GM18505 (cell line): ENCODE results near the gene PDIA3.
A peak's percentile ranks its signal among the peaks of the same experiment; 100 is the strongest.

ENCODE experiments used
- ATAC-seq: cut with Tn5 transposase; IDR thresholded peaks from one replicate; pipeline ENCODE4 v1.9.1; 2021; ENCODE audit not compliant: unreplicated experiment
- POLR2A ChIP-seq: IDR thresholded peaks from 4 replicates; pipeline ENCODE4 v1.6.1; 2011; ENCODE audit warnings: borderline replicate concordance; ENCODE audit not compliant: insufficient read depth, insufficient read length; ENCODE audit errors: extremely low read depth

The PDIA3 gene

DNA sequence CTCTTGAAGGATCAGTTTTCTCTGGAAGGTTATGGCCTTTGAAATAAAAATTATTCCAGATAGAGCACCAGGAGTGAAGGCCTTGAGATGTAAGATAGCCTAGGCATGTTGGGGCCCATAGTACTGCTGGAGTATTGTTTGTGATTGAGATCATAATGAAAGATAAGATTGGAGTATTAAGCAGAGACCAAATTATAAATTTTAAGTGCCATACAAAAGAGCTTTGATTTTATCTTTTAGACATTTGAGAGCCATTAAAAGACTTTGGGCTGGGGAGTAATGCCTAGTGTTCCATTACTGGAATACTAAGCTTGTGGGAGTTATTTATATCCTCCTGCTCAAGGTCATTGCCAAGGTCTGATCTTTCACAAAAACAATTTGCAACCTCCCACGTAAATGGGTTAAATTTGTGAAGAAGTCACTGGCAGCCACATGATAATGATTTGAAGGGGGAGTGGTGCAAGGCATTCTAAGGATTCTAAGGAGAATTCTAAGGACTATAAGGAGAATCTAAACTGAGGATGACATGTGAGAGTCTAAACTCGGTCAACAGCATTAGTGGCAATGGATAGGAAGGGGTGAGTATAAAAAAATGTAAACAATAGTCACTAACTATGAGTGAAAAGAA lies 17.7 kb downstream of the PDIA3 start:
- no peak for ATAC-seq
- TF ChIP-seq POLR2A = no peak

DNA sequence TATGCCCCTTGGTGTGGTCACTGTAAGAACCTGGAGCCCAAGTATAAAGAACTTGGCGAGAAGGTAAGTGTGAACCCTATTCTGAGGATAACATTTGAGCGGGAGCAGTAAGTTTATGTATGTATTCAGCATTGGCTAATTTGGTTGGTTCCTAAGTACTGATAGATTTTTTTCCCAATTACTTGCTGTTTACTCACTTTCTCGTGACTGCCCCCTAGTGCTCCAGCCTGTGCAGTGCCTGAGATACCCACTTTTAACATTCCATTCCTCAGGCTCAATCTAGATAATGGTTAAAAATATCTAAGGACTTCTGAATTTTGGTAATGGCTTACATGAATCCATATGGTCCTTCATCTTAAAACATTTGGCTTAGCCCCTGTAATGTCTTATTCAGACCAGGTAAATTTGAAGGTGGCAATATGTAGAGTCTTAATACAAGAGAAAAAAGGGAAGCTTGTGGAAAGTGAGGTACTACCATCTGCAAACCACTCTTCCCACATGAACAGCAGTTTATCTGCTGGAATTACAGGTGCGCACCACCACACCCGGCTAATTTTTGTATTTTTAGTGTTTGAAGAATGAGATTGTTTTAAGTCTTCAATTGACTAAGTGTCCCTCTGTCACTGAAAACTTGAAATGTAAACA lies 23.5 kb downstream of the PDIA3 start:
- TF ChIP-seq POLR2A = no peak
- ATAC-seq = no peak

DNA sequence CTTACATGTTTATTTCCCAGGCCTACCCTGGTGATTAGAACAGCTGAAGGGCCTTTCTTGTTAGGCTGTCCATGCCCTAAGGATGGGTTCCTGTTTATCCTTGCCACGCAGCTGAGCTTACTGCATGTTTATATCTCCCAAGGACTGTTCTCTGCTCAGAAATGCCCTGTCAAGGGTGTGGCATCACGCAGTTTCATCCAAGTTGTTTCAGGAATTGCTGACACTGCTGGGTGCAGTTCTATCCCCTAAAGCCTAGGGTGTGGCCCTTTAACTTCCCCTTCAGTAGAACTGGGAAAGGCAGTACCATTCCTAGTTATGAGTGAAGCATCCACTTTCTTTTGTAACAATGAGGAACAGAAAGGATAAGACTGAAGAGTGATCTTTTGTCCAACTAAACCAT lies 25.6 kb downstream of the PDIA3 start:
- no peak for ATAC-seq
- TF ChIP-seq POLR2A = no peak

DNA sequence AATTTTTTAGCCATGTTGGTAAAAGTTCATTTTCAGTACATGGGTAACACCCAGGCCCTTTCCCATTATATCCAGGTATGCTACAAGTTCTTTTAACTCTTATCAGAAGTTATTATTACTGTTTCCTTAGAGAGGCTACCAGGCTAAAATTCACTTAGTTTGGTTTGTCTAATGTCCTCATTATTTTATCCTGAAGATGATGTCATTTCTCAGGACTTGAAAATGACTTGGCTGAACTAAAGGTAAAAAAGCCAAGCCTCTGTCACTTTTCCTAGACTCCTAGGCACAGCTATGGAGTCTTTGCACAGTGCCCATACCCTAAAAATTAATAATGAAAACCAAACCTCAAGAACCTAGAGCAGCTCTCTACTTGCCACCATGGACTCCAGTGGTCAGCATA lies 26.4 kb downstream of the PDIA3 start:
- no peak for TF ChIP-seq POLR2A
- ATAC-seq = no peak

DNA sequence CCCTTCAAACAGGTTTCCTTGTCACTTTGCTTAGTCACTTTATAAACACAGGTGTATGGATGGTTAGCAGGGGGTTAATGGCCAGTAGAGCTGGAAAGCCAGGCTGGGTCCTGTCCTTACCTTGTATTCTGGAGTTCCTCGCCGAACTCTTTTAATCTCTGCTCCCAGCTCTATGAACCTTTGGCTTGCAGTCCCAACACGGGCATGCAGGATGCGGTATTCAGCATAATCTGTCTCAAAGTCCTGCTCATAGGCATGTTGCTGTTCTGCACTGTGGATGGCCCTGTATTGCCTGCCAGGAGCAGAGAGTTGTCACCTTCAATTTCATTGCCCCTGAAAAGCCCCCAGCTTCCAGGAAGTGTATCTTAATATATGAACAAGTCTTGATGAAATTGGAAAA lies 27.8 kb downstream of the PDIA3 start:
- no peak for TF ChIP-seq POLR2A
- ATAC-seq = no peak

DNA sequence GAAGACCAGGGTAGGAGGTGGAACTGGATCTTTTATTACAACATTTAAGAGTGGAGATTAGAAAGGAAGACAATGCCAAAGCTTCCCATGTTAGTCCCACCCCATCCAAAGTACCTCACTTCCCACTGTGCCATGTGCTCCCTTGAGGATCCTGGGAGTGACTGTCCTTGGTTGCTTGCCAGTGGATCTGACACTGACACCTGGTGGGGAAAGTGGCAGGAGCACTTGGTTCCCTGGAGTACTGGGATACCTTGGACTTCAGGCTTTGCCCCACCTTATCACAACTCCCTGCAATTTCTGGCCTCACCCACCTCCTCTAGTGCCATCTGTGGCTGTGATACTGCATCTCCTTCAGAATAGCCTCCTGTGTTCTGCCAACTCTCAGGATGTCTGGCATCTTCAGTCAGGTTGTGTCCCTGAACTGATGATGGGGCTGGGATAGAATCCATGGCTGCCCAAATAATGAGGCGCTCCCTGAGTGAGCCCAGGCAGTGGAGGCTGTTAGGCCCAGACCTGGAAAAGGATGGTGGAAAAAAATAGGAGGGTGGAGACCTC lies 29.2 kb downstream of the PDIA3 start:
- no peak for TF ChIP-seq POLR2A
- no peak for ATAC-seq

DNA sequence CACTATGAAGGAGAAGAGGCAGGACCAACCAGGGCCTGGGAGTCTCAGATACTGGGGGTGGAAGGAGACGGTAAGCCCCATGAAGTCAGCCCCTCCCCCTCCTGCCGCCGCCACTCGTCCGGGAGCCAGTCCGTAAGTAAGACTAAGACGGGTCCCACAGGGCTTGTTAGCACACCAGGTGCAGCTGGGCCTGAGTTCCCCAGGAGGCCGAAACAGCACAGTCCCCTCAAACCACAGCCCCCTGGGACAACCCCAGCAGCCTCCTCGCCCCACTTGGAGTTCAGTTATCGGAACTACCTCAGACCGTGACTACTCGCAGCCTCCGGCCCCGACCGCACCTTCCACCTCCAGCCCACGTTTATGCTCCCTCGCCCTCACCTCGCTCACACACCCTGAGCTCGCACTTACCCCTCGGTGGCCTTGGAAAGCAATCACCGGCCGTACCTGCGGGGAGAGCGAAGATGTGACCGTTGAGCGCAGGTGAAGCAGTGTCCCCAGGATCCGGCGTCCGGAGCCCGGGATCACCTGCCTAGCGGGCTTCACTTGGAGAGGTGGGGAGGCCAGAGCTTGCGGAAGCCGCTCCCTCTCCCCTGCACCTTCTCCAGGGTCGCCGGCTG lies 30.0 kb downstream of the PDIA3 start:
- TF ChIP-seq POLR2A = peak; percentile 39
- ATAC-seq = peak; percentile 44

DNA sequence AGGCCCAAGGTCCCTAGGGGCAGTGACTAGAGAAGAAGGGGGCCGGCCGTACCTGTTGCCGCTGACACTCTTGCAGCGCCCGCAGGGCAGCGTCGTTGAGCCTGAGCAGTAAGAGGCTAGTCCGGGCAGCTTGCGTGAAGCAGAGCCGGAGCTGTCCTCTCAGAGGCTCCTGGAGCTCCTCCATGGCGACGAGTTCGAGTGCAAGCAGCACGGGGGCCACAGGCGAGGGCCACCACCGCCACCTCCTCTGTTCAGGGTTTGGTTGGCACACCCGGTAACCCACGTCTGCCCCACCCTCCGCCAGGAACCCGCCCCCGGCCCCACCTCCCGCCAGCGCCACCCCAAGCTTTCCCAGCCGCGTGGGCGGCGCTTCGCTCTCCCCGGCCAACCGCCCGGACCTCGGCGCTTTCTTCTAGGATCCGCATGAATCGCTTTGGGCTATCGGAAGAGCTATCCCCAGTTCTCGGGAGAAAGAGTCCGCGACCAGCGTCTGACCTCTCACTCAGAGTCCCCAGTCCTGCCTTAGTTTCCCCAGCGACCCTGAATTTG lies 30.6 kb downstream of the PDIA3 start, which contains the start of gene ELL3:
Gene ELL3 (minus strand): TSS at position 249 of the 549 bp plus-strand sequence. CDS start 65 bp downstream, at position 184.
- peak; percentile 38 for TF ChIP-seq POLR2A
- ATAC-seq = peak; percentile 44

DNA sequence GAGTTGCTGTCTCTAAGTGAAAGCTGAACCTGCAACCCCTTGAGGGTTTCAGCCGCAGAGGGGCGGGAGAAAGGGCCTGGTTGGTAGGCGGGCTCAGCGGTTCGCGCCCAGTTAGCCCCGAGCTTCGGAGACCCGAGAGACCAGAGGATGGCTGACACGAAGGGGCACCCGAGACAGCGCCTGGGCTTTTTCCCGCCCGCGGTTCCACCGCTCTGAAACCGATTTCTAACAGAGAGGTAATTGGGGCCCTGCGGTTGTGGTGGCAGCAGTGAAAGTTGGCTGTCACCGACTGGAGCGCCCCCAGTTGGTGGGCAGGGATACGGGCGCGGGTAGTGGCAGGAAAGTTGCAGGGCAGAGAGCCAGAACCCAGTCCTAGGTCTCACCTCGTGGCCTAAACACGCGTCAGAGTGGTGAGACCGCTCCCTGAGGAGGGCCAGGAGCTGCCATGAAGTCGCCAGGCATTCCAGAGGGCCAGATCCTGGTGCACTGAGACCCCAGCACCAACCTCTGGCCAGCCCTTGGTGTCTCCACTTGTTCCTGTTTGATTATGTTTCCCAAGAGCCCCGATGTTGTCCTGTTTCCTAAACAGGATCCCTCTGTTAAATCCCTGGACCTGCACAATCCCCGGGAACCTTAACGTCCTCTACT lies 31.2 kb downstream of the PDIA3 start:
- peak; percentile 56 for ATAC-seq
- no peak for TF ChIP-seq POLR2A

DNA sequence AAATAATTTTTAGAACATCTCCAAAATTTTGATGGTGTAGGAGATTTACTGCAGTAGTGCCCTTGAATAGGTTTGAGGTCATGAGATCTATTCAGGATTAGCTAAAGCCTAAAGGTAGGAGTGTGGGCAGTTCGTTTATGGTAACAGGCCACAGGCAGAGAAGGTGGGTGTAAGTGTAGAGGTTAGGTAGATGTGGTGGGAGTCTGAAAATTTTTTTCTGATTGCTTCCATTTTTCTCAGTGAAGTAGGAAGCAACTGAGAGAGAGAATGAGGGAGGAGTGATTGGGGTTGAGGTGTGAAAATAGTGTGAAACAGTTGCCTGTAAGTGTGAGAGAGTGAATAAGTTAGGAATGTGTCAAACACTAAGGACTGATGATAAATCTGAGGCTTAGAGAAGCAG lies 32.8 kb downstream of the PDIA3 start:
- no peak for TF ChIP-seq POLR2A
- no peak for ATAC-seq

DNA sequence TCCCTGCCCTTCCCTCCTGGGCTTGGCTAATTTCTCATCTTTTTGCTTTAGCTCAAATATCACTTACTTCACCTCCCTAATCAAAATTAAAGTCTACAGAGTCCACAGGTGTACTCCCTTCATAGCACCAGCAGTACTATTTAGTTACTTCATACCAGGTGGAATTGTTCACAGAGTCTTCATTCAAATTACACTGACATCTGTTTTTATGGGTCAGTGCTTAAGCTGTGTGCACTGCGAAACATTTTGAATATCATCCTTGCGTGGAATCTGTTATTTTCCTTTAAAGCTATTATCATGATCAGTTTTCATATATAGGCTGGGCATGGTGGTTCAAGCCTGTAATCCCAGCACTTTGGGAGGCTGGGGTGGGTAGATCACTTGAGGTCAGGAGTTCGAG lies 43.2 kb downstream of the PDIA3 start:
- no peak for TF ChIP-seq POLR2A
- ATAC-seq = no peak

DNA sequence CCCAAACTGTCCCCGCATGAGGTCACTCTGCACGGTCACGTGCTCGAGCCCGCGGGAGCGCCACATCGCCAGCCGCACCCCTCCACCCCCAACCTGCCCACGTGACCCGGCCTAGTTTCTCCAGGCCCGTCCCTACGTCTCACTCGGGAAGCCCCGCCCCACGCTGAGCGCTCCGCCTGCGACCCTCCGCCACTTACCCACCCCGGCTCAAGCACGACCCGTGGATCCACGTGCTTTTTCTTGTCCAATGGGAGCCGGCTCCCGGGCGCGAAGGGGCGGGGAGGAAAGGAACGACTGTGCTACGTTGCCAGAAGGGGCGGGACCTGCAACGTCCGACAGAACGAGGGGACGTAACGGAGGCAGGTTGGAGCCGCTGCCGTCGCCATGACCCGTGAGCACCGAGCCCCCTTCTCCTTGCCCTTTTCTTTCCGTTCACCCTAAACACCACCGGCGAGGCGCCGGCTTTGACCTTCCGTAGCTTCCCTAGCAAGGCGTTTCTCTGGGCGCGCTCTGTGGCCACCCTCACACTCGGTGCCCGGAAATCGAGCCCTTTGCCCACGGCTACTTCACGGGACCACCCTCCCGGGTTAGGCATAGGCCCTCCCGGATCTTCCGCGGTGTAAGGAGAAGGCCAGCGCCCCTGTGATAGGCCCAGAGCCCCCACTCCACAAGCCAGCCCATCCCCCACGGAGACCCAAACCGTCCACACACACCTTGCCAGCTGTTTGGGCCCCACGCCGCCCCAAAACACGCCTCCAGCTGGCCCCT lies 45.9 kb downstream of the PDIA3 start, which contains the start of gene SERF2:
Gene SERF2 (plus strand): TSS at position 328 of the 768 bp plus-strand sequence. CDS start 57 bp downstream, at position 385.
- peak; percentile 84 for ATAC-seq
- peak; percentile 93 for TF ChIP-seq POLR2A
